ENCODE measurements around the gene TNFSF9.
"Not testable (repeated sequence)": the region's sequence is repeated elsewhere in the genome, so short reads cannot be mapped to it uniquely, and the experiment has no call there.

Gene TNFSF9

DNA sequence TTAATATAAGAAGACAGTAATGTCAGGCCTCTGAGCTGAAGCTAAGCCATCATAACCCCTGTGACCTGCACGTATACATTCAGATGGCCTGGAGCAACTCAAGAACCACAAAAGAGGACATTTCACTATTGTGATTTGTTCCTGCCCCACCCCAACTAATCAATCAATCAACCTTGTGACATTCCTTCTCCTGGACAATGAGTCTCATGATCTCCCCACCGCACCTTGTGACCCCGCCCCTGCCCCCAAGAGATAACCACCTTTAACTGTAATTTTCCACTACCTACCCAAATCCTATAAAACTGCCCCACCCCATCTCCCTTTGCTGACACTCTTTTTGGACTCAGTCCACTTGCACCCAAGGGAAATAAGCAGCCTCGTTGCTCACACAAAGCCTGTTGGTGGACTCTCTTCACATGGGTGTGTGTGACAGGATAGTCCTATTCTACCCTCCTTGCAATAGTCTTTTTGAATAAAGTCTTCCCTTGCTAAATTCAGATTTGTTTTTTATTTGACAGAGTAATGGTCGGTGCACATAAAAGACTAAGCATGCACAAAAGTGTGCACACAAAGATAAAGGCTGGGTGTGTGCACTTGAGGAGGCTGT is 46.1 kb downstream of the TNFSF9 start:
- no peak for ATAC-seq (replicated peaks; ENCODE audit: extremely low read depth, poor library complexity, severe bottlenecking)
- H3K27ac Mint-ChIP-seq (ENCODE audit: low read depth), result no peak overlapping the region

DNA sequence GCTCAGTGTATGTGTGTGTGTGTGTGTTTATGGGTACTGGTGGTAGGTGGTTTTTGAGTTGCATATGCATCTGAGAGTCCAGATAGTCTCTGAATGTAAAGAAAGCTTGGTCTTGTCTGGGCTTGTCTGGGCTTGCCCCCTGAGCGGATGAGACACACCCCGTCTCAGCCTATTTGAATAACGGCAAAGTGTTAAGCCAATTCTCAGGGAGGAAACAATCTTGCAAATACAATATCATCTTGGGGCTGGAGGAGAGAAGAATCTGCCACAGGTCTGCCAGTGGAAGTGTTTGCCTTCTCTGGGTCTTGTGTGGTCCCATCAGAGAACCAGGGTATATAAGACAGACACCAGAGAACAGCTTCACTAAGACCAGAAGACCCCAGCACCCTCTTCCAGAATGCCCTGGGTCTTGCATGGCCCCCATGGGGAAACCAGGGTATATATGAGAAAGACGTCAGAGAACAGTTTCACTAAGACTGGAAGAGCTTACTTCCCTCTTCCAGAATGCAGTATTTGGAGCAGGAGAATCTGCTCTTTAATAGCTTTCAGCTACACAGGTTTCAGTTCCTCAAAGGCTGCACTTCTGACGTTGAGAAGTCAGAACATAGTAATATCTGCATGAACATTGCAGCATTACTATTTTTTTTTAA is 46.8 kb downstream of the TNFSF9 start:
- ATAC-seq (replicated peaks; ENCODE audit: extremely low read depth, poor library complexity, severe bottlenecking), result peak; percentile 68
- H3K4me3 Mint-ChIP-seq, result no peak overlapping the region
- no peak for DNase-seq (ENCODE audit: low spot score in 2 of 2)
- peaks cover 2% of the 10 kb centered on the region for H3K36me3 Mint-ChIP-seq (ENCODE audit: insufficient read depth)
- no peaks in the 10 kb centered on the region for H3K27me3 Mint-ChIP-seq
- peaks cover 9% of the 10 kb centered on the region for H3K4me1 Mint-ChIP-seq
- no peak overlapping the region for H3K27ac Mint-ChIP-seq (ENCODE audit: low read depth)
- no peaks in the 10 kb centered on the region for H3K9me3 Mint-ChIP-seq

More for the DNA sequence above, 46.1 kb downstream of the TNFSF9 start:
- DNase-seq (ENCODE audit: low spot score in 2 of 2), result no peak
- peaks cover 9% of the 10 kb centered on the region for H3K4me1 Mint-ChIP-seq
- no peaks in the 10 kb centered on the region for H3K9me3 Mint-ChIP-seq
- peaks cover 2% of the 10 kb centered on the region for H3K36me3 Mint-ChIP-seq (ENCODE audit: insufficient read depth)
- H3K27me3 Mint-ChIP-seq, result peaks cover 6% of the 10 kb centered on the region
- no peak overlapping the region for H3K4me3 Mint-ChIP-seq

DNA sequence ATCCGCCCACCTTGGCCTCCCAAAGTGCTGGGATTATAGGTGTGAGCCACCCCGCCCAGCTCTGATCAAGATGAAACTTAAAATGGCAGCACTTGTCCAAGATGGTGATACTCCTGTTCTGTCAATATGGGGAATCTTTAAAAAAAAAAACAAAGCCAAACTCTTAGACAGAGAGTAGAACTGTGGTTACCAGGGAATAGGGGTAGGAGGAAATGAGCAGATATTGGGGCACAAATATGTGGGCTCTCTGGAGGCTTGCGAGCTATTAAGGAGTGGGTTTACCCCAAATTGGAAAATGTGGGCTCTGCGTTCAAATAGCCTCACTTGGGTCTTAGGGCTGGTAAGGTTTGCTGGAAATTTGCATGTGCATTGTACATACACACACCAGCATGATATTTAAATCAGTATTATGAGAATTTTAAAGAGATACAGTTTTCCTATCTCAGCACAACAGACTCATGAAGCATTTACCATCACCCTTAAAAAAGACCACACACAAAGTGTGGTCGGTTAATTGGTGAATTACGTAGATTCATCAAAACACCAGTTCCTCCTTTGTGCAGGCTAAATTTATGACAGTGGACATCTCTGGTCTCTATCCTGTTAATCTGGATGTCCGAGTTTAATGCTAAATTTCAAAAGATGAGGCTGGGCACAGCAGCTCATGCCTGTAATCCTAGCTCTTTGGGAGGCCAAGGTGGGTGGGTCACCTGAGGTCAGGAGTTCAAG is 48.8 kb downstream of the TNFSF9 start:
- Mint-ChIP-seq H3K9me3 (no peaks in the 10 kb centered on the region), H3K4me3 (no peak overlapping the region), H3K27me3 (no peaks in the 10 kb centered on the region), H3K27ac (ENCODE audit: low read depth) (no peak overlapping the region), H3K36me3 (ENCODE audit: insufficient read depth) (peaks cover 2% of the 10 kb centered on the region), H3K4me1 (peaks cover 9% of the 10 kb centered on the region)
- no peak for ATAC-seq (replicated peaks; ENCODE audit: extremely low read depth, poor library complexity, severe bottlenecking)
- DNase-seq (ENCODE audit: low spot score in 2 of 2), result no peak

DNA sequence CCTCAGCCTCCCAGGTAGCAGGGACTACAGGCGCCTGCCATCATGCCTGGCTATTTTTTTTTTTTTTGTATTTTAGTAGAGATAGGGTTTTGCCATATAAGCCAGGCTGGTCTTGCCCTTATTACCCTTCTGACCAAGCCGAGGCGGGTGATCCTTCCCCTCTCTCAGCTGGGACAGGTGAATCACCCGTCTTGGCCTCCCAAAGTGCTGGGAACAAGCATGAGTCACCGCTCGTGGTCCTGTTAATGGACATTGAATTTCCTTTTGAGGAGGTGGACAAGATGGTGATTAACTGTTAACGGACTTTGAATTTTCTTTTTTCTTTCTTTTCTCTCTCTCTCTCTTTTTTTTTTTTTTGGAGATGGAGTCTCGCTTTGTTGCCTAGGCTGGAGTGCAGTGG is 49.5 kb downstream of the TNFSF9 start:
- H3K4me3 Mint-ChIP-seq, result no peak overlapping the region
- ATAC-seq (replicated peaks; ENCODE audit: extremely low read depth, poor library complexity, severe bottlenecking) (no peak), DNase-seq (ENCODE audit: low spot score in 2 of 2) (no peak)

DNA sequence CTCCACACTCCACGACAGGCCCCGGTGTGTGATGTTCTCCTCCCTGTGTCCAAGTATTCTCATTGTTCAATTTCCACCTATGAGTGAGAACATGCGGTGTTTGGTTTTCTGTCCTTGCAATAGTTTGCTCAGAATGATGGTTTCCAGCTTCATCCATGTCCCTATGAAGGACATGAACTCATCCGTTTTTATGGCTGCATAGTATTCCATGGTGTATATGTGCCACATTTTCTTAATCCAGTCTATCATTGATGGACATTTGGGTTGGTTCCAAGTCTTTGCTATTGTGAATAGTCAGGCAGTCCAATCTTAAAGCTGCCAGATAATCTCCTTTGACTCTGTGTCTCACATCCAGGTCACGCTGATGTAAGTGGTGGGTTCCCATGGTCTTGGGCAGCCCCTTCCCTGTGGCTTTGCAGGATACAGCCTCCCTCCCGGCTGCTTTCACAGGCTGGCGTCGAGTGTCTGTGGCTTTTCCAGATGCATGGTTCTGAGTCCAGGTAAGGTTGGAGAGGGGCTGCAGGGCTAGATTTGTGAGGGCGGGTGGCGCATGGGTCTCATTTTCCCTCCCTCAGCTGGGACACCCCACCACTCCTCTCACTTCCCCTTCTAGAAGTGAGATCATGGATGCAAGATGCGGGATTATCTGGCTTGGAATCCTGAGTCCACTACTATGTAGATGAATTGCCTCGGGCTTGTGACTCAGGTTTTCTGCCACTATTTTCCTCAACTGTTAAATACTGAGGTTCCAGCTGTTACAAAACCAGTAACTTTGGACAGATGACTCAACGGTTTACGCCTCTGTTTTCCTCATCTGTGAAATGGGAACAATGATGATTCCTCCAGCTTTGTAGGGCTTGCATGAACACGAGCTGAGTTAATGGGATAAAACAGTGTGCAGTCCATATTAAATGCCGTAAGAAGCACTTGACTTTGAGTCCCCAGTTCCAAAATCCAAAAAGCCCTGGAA is 52.0 kb downstream of the TNFSF9 start:
- peaks cover 22% of the 10 kb centered on the region for H3K4me1 Mint-ChIP-seq
- not testable (repeated sequence) for H3K9me3 Mint-ChIP-seq; DNase-seq (ENCODE audit: low spot score in 2 of 2); H3K4me3 Mint-ChIP-seq; H3K27ac Mint-ChIP-seq (ENCODE audit: low read depth); H3K36me3 Mint-ChIP-seq (ENCODE audit: insufficient read depth); ATAC-seq (replicated peaks; ENCODE audit: extremely low read depth, poor library complexity, severe bottlenecking); H3K27me3 Mint-ChIP-seq

More for the DNA sequence above, 49.5 kb downstream of the TNFSF9 start:
- no peaks in the 10 kb centered on the region for H3K9me3 Mint-ChIP-seq
- peaks cover 9% of the 10 kb centered on the region for H3K4me1 Mint-ChIP-seq
- peaks cover 2% of the 10 kb centered on the region for H3K36me3 Mint-ChIP-seq (ENCODE audit: insufficient read depth)
- H3K27ac Mint-ChIP-seq (ENCODE audit: low read depth), result no peak overlapping the region
- no peaks in the 10 kb centered on the region for H3K27me3 Mint-ChIP-seq
